Breast epithelium (tissue), 3 donors: ENCODE results near the gene ASB16.

Source experiments
- CTCF ChIP-seq, 3 donors: fragments of 450-650 bp; IDR thresholded peaks; one replicate each; pipeline ENCODE4 v1.5.1; 2016 to 2017; ENCODE audit warnings: antibody characterized with exemption in 3 of 3, mild to moderate bottlenecking in 3 of 3, moderate library complexity in 3 of 3
- POLR2A ChIP-seq: fragments of 450-650 bp; IDR thresholded peaks from one replicate; pipeline ENCODE4 v1.6.1; 2016; ENCODE audit warnings: antibody characterized with exemption, mild to moderate bottlenecking, moderate library complexity

DNA sequence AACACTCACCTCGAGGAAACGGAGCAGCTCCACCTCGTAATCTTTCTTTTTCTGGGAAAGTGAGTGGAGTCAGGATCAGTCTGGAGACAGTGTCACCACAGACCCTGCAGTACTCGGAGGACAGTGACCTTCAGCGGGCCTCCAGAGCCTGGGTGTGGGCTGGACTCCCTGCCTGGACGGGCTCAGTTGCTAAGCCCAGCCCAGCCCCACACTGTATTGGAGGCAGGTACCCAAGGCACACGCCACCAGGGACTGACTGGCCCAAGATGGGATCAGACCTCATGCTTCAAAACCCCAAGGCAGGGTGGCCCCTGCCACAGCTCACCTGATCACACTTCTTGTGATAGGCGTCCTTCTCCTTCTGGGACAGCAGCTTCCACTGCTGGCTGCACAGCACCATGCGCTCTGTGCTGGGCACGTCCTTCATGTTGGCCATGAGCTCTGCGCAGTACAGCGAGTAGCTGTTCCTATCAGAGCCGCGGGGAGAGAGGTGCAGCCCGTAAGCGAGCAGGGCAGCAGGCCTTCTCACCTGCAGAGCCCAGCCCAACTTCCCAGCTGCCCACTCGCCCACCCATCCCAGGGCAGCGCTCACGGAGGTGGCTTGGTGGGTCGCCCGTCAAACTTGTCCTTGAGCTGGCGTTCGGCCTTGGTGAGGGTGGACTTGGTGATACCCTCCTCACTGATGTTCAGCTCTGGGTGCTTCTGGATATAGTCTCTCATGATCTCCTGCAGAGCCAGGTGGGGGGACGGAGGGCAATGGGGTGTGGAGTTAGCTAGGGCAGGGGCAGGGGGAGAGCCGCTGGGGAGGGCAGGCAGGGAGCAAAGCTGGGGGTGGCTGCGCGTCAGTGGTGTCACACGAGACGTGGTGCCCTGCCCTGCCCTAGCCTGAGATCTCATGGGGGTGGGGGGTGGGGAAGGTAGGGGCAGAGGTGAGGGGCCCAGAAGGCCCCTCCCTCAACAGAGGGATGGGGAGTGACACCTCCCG, 41.1 kb downstream of the ASB16 start:
- no peak for TF ChIP-seq POLR2A
- TF ChIP-seq CTCF (IDR thresholded peaks at IDR 0.05): no peak
